Muscle of back (tissue), 13 donors: ENCODE data around the gene ZNF558. TPM values are rescaled to one million over a fixed set of nuclear protein-coding genes. Genes with fewer than 3 reads are reported as not detected.

Source experiments
- DNase-seq, 3 donors: peaks; one replicate each; pipeline versions ENCODE4 v3.0.0 to v3.0.0-alpha.2; 2013
- long read RNA-seq, 9 donors: transcript quantifications; one replicate each; lab custom pipeline, GENCODE V29; 2026
- polyA plus RNA-seq, 10 donors: library from polyadenylated mRNA; unstranded; fragments of 120-200 nt; gene quantifications; one replicate each; pipeline ENCODE4 v1.2.1, GENCODE V29; 2013; ENCODE audit not compliant: insufficient read length in 10 of 10

The ZNF558 gene
- 10 to 100 TPM; 16.1 to 25.8 (median 21.4) TPM for polyA plus RNA-seq
- long read RNA-seq, donor 1 = 0 reads
- long read RNA-seq, donor 2 = 0 reads
- long read RNA-seq, donor 3 = 0 reads
- long read RNA-seq, donor 4, partial matches to known transcripts = 0 of 1 reads
- long read RNA-seq, donor 4, other reads (novel, unspliced or antisense) = 0 of 1 reads
- long read RNA-seq, donor 5 = 0 reads
- long read RNA-seq, donor 6, full-length matches to known transcripts = 1 of 1 reads
- long read RNA-seq, donor 6, partial matches to known transcripts = 0 of 1 reads
- long read RNA-seq, donor 6, other reads (novel, unspliced or antisense) = 0 of 1 reads
- long read RNA-seq, donor 7 = 0 reads
- long read RNA-seq, donor 8 = 0 reads
- long read RNA-seq, donor 9 = 0 reads

DNA sequence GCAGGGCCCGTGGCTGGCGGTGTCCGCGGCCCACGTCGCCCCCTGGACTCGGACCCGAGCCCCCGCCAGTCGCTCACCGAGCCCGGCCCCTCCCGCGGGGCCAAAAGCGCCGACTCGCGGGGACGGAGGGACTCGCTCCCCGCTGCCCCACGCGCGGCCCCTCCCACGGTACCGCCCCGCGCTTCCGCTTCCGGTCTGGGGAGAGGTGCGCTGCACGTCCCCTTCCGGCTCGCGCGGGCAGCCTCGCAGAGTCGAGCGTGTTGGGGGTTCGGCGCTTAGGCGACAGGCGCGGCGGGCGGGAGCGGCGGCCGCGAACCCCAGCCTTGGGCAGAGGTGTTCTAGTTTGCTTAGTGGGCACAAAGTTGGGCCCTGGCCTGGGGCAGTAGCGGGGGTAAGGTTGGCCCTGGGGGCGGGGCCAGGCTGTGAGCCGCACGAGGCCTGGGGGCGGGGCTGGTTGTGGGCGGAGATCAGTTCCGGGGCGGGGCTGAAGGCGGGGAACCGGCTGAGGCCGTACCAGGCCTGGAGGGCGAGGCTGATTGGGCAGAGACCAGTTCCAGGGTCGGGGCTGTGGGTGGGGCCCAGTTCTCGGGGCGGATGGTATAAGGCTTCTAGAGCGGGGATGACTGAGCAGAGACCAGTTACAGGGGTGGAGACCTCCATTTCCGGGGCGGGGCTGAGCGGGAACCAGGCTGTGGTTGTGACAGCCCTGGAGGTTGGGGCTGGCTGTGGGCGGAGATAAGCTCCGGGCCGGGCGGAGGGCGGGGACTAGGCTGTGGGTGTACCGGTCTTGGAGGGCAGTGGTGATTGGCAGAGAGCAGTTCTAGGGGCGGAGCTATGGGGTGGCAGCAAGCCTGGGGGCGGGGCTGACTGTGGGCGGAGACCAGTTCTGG lies at the start of gene ZNF558, which contains the start of gene MBD3L1:
ZNF558 (minus strand) TSS at position 173 of the 890 bp plus-strand sequence. CDS start 9,645 bp downstream, outside the sequence.
MBD3L1 (plus strand) TSS at position 246 of the 890 bp plus-strand sequence. CDS start 10,302 bp downstream, outside the sequence.
- DNase-seq = peak; percentile 95 to 98 (median 97)

GRCh38 chr19:8881512-8881911 lies 49.4 kb upstream of the ZNF558 start:
- no peak for DNase-seq

DNA sequence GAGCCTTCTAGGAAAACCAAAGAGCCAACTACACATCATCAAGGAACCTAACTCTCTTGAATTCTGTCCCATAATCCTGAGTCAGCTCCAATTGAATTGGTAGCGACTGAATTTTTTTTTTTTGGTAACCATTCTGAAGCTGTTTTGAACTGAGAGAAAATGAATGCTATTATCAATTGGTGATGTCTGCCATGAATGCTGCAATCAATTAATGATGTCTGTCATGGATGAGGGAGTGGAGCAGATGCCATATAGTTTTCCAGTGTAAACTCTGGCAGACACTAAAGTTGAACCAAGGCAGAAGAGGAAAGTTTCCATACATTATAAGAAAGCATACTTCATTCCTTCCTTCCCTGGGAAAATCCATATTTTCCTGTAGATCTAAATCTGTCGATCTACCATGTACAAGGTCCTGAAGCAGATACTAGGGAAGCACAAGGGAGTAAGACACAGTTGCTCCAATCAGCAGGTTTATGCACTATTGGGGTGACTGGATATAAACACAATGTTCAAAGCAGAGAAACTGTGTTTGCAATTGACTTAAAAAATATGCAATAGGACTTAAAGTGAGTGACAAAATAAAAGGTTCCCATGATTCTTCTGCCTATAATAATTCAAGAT lies 48.9 kb upstream of the ZNF558 start:
- no peak for DNase-seq

- DNase-seq = no peak
Measured at GRCh38 chr19:8877854-8878705, 46.0 kb upstream of the ZNF558 start.

DNA sequence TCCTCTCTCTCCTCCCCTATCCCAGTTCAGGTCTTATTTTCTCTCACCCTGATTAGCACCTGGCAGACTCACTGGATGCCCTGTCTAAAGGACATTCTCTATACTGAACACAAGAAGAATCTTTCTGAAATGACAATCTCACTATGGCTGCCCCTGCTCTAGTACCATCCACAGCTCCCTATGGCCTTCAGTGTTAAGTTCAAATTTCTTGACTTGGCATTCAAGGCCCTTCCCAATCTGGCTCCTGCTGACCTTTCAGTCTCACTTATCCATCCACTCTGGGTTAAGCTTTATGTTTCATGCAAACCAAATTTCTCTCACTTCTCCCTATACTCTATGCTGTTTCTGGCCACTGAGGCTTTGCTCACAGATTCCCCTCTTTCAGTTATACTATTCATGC lies 34.2 kb upstream of the ZNF558 start:
- DNase-seq = no peak

- DNase-seq = no peak
Measured at GRCh38 chr19:8858260-8858659, 26.2 kb upstream of the ZNF558 start.

DNA sequence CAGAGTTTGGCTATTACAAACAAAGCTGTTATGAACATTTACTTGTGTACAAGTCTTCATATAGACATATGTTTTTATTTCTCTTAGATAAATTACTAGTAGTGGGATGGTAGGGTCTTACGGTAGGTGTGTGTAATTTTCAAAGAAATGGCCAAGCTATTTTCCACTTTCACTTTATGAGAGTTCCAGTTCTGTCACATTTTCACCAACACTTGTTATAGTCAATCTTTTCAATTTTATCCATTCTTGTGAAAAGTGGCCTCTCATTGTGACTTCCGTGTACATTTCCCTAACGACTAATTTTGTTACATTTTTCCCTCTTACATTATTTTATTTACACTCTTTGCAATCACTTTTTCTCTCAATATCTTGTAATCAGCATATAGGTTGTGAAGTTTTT lies 18.4 kb upstream of the ZNF558 start:
- no peak for DNase-seq

DNA sequence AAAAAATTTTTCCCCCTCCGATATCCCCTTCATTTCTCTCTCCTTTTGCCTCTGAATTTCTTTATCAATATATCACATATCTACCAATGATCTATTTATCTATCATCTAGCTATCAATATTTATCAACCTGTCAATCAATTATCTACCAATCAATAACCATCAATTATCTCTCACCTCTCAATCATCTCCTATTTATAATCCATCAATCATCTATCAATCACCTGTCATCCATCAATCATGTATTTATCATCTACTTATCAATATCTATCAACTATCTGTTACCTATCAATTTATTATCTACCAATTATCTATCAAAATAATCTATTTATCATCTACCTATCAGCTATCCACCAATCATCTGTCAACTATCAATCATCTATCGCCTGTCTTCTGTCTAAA lies 17.1 kb upstream of the ZNF558 start:
- DNase-seq = no peak

DNA sequence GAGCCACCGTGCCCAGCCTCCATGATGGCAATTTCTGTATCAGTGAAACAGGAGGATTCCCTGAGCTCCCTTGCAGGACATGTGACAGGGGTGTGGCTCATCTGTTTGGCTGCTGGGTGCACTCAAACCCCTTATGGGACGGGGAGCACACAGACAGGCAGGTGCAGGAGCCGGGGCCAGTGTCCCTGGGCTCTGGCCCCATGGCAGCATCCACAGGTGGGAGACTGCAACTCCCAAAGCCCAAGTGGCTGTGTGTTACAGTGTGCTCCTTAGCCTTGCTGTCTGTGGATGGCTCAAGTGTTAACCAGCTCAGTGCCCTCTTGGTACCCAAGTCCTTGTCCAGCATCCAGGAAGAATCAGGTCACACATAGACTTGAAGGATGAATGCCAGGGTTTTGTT lies 14.7 kb upstream of the ZNF558 start:
- no peak for DNase-seq

DNA sequence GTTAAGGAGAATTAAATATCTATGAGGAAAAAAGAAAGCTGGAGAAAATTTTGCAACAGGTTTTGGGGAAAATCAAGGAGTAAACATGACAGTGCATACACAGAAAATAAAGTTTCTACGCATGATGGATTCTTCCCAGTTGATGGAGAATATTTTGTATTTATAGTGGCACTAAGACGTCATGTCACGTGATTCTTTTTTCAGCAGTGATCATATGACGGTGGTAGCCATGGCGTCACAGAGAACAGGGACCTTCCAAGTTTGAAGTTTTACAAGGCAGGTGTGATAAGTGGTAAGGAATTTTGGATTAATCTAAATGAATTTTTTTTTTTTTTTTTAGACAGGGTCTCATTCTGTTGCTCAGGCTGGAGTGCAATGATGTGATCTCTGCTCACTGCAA lies 8.6 kb upstream of the ZNF558 start:
- no peak for DNase-seq

GRCh38 chr19:8835877-8836276 lies 3.8 kb upstream of the ZNF558 start:
- no peak for DNase-seq

DNA sequence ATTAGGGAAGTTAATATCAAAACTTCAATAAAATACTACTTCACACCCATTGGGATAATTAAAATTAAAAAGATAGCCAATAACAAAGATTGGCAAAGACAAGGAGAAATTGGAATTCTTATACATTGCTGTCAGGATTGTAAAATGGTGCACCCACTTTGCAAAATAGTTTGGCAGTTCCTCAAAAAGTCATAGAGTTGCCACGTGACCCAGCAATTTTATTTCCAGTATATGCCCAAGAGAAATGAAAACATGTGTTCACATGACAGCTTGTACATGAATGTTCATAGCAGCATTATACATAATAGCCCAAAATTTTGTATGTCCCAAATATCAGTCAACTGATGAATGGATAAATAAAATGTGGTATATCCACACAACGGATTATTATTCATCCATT lies 3.3 kb upstream of the ZNF558 start:
- no peak for DNase-seq

DNA sequence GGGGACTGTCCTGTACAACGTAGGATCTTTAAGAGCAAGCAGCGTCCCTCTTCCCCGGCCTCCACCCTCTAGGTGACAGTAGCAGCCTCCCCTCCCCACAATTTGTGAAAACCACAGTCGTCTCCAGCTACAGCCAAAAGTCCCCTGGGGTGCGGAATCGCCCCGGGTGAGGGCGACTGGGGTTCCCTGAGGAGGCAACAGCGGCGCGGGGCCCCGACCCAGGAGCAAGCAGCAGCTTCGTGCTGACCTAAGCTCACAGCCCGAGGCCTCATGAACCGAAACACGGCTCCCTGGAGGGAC lies 322 bp downstream of the ZNF558 start:
- DNase-seq = no peak

GRCh38 chr19:8831373-8831772 lies 731 bp downstream of the ZNF558 start:
- DNase-seq = no peak

DNA sequence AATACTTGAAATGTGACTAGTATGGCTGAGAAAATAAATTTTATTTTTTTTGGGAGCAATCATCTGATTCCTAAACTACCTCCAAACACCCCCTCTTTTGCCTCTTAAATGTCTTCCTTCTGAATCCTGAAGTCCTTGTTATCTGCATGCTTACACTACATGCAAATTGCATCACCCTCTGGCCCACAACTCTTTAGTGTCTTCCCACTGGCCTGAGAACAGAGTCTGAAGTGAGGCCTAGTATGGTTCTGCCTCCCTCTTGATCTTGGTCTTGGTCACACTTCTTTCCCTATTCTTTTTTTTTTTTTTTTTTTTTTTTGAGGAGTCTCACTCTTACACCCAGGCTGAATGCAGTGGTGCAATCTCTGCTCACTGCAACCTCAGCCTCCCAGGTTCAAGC lies 4.8 kb downstream of the ZNF558 start:
- no peak for DNase-seq

DNA sequence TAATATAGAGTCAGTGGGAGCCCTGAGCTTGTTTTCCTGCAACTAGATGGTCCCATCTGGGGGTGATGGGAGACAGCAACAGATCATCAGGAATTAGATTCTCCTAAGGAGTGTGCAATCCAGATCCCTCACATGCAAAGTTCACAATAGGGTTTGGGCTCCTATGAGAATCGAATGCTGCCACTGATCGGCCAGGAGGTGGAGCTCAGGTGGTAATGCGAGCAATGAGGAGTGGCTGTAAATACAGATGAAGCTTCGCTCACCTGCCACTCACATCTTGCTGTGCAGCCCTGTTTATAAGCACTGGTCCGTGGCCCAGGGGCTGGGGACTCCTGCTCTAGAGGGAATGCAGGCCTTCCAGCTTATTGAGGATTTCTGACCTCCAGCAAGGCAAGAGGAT lies 5.7 kb downstream of the ZNF558 start:
- no peak for DNase-seq

DNA sequence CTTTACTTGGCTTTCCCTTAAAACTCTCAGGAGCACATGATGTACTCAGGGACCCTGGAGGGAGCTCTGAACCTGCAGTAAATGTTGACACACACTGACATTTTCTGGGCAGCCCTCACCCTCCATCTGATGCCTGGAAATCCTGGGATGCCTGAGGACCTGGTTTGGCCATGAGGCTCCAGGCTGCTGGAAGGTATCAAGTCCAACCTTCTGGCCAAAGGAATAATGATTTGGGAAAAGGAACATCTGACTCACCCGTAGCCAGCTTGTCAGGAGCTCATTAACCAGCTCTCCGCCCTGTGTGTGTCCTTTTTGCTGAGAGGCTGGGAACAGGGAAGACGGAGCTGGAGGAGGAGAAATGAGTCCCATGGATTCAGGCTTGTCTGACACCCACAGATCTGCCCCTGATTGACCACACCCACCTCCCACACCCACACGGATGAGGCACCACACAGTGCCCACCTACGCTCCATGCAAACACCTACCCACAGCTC lies 10.3 kb downstream of the ZNF558 start:
- DNase-seq = no peak

- no peak for DNase-seq
Measured at GRCh38 chr19:8820234-8820633, 11.9 kb downstream of the ZNF558 start.

DNA sequence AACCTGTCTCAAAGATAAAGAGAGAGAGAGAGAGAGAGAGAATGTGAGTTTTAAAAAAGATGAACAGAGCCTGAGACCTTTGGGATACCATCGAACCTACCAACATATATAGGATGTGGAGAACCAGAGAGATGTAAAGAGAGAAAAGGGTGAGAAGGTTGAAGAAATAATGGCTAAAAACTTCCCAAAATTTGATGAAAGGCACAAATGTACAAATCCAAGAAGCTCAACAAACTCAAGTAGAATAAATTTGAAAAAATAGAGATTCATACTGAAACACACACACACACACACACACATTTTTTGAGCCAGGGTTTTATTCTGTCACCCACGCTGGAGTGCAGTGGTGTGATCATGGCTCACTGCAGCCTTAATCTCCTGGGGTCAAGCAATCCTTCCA lies 16.3 kb downstream of the ZNF558 start:
- no peak for DNase-seq

DNA sequence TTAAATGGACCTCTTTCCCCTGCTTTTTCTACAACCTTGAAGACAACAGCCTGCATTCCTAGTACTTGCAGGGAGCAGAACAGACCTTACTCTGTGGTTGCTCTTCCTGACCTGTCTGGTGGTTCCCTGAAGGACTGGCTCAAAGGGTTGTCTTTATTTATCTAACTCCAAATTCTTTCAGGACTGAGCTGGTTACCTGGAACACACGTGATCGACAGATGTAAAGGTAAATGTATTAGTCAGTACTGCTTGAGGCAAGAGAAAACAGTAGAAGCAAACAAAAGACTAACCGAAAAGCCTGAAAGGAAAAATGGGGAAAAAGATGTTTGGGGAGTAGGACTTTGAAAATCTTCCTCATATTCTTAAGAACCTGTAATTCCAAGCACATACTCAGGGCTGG lies 17.9 kb downstream of the ZNF558 start:
- no peak for DNase-seq
